ENCODE data around the gene NUBPL.

The NUBPL gene

GRCh38 chr14:31726337-31726736, 165.1 kb downstream of the NUBPL start:
- no peak for TF ChIP-seq EP300 (IDR thresholded peaks at IDR 0.05; ENCODE audit: borderline replicate concordance)
- TF ChIP-seq TCF12 (IDR thresholded peaks at IDR 0.05; ENCODE audit: low read depth): no peak
- no peak for TF ChIP-seq CEBPB (IDR thresholded peaks at IDR 0.05)
- TF ChIP-seq YY1 (IDR thresholded peaks at IDR 0.05; ENCODE audit: low read depth): no peak
- no peak for TF ChIP-seq EGR1 (IDR thresholded peaks at IDR 0.05)
- no peak for TF ChIP-seq FOXM1 (IDR thresholded peaks at IDR 0.05; ENCODE audit: borderline replicate concordance, low read depth)
- no peak for TF ChIP-seq CREB1 (IDR thresholded peaks at IDR 0.05; ENCODE audit: low read depth)
- TF ChIP-seq MAX (IDR thresholded peaks at IDR 0.05): no peak
- TF ChIP-seq USF1 (IDR thresholded peaks at IDR 0.05): no peak
- TF ChIP-seq TAF1 (IDR thresholded peaks at IDR 0.05; ENCODE audit: low read depth): no peak
- no peak for TF ChIP-seq REST (IDR thresholded peaks at IDR 0.05; ENCODE audit: low read depth)
- no peak for TF ChIP-seq TEAD4 (IDR thresholded peaks at IDR 0.05)
- TF ChIP-seq RAD21 (IDR thresholded peaks at IDR 0.05; ENCODE audit: low read depth): no peak

GRCh38 chr14:31727797-31728196, 166.6 kb downstream of the NUBPL start:
- TF ChIP-seq EP300 (IDR thresholded peaks at IDR 0.05; ENCODE audit: borderline replicate concordance) (no peak), ZBTB7A (IDR thresholded peaks at IDR 0.05; ENCODE audit: low read depth) (no peak), USF1 (IDR thresholded peaks at IDR 0.05) (no peak), REST (IDR thresholded peaks at IDR 0.05; ENCODE audit: low read depth) (no peak), YY1 (IDR thresholded peaks at IDR 0.05; ENCODE audit: low read depth) (no peak), CEBPB (IDR thresholded peaks at IDR 0.05) (no peak), TCF12 (IDR thresholded peaks at IDR 0.05; ENCODE audit: low read depth) (no peak), EGR1 (IDR thresholded peaks at IDR 0.05) (no peak), CREB1 (IDR thresholded peaks at IDR 0.05; ENCODE audit: low read depth) (no peak), TAF1 (IDR thresholded peaks at IDR 0.05; ENCODE audit: low read depth) (no peak), RAD21 (IDR thresholded peaks at IDR 0.05; ENCODE audit: low read depth) (no peak), FOXM1 (IDR thresholded peaks at IDR 0.05; ENCODE audit: borderline replicate concordance, low read depth) (no peak), MAX (IDR thresholded peaks at IDR 0.05) (no peak), TEAD4 (IDR thresholded peaks at IDR 0.05) (no peak), NFIC (IDR thresholded peaks at IDR 0.05) (no peak)

- TF ChIP-seq TCF12 (IDR thresholded peaks at IDR 0.05; ENCODE audit: low read depth) (no peak), NFIC (IDR thresholded peaks at IDR 0.05) (no peak), TAF1 (IDR thresholded peaks at IDR 0.05; ENCODE audit: low read depth) (no peak), EP300 (IDR thresholded peaks at IDR 0.05; ENCODE audit: borderline replicate concordance) (no peak), MAX (IDR thresholded peaks at IDR 0.05) (no peak), TEAD4 (IDR thresholded peaks at IDR 0.05) (no peak), ZBTB7A (IDR thresholded peaks at IDR 0.05; ENCODE audit: low read depth) (no peak), YY1 (IDR thresholded peaks at IDR 0.05; ENCODE audit: low read depth) (no peak), RAD21 (IDR thresholded peaks at IDR 0.05; ENCODE audit: low read depth) (no peak), REST (IDR thresholded peaks at IDR 0.05; ENCODE audit: low read depth) (no peak), CREB1 (IDR thresholded peaks at IDR 0.05; ENCODE audit: low read depth) (no peak), EGR1 (IDR thresholded peaks at IDR 0.05) (no peak), FOXM1 (IDR thresholded peaks at IDR 0.05; ENCODE audit: borderline replicate concordance, low read depth) (no peak), USF1 (IDR thresholded peaks at IDR 0.05) (no peak), CEBPB (IDR thresholded peaks at IDR 0.05) (no peak)
These were observed 179.5 kb downstream of the NUBPL start for GRCh38 chr14:31740688-31741087.

- no peak for TF ChIP-seq ZBTB7A (IDR thresholded peaks at IDR 0.05; ENCODE audit: low read depth)
- no peak for TF ChIP-seq TCF12 (IDR thresholded peaks at IDR 0.05; ENCODE audit: low read depth)
- no peak for TF ChIP-seq EP300 (IDR thresholded peaks at IDR 0.05; ENCODE audit: borderline replicate concordance)
- no peak for TF ChIP-seq CEBPB (IDR thresholded peaks at IDR 0.05)
- TF ChIP-seq RAD21 (IDR thresholded peaks at IDR 0.05; ENCODE audit: low read depth): no peak
- TF ChIP-seq REST (IDR thresholded peaks at IDR 0.05; ENCODE audit: low read depth): no peak
- TF ChIP-seq EGR1 (IDR thresholded peaks at IDR 0.05): no peak
- TF ChIP-seq MAX (IDR thresholded peaks at IDR 0.05): no peak
- TF ChIP-seq YY1 (IDR thresholded peaks at IDR 0.05; ENCODE audit: low read depth): no peak
- no peak for TF ChIP-seq NFIC (IDR thresholded peaks at IDR 0.05)
- no peak for TF ChIP-seq CREB1 (IDR thresholded peaks at IDR 0.05; ENCODE audit: low read depth)
- TF ChIP-seq FOXM1 (IDR thresholded peaks at IDR 0.05; ENCODE audit: borderline replicate concordance, low read depth): no peak
- TF ChIP-seq TEAD4 (IDR thresholded peaks at IDR 0.05): no peak
- TF ChIP-seq TAF1 (IDR thresholded peaks at IDR 0.05; ENCODE audit: low read depth): no peak
- no peak for TF ChIP-seq USF1 (IDR thresholded peaks at IDR 0.05)
These were observed 184.5 kb downstream of the NUBPL start for GRCh38 chr14:31745741-31746140.
